ENCODE measurements around the gene MORF4L1.
A peak's percentile ranks its signal among the peaks of the same experiment; 100 is the strongest.
"Not testable (repeated sequence)": the region's sequence is repeated elsewhere in the genome, so short reads cannot be mapped to it uniquely, and the experiment has no call there.

MORF4L1 gene

DNA sequence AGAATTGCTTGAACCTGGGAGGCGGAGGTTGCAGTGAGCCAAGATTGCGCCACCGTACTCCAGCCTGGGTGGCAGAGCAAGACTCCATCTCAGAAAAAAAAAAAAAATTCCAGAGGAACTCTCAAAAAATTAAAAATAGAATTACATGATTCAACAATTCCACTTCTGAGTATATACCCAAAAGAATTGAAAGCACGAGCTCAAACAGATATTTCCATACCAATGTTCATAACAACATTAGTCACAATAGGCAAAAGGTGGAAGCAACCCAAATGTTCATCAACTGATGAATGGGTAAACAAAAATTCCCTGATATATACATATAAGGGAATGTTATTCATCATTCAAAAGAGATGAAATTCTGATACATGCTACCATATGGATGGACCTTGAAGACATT is 16.9 kb upstream of the MORF4L1 start:
- no peak for DNase-seq (ENCODE audit: extremely low read depth in 1 of 2, low read depth in 1 of 2)

DNA sequence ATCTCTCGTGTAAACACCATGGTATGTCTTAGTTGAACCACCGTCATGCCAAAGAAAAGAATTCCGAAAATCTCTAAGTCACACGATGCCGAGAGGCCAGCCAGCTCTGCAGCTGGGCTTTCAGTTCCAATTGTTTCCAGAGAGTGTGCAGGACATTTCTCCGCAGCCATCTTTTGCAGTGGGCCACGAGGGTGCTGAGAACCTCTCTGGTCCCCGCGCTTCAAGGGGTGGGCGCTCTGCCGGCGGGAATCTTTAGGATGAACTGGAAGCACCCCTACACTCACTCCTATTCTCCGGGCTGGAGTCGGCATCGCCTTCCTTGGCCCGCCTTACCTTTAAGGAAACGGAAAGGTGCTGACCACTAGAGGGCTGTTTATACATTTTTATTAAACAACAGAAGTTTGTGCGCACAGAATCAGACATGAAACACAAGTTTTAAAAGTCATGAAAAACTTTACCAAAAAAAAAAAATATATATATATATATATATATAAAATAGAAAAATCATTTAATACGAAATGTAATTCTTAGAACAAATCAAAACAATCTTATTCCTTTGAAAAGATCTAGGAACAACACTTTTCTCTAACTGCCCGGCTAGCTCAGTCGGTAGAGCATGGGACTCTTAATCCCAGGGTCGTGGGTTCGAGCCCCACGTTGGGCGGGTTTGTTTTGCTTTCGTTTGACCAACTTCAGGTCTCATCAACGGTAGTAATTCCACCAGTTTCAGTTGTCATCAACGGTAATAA is 12.5 kb upstream of the MORF4L1 start:
- peak; percentile 51 to 58 for DNase-seq (ENCODE audit: extremely low read depth in 1 of 2, low read depth in 1 of 2)

DNA sequence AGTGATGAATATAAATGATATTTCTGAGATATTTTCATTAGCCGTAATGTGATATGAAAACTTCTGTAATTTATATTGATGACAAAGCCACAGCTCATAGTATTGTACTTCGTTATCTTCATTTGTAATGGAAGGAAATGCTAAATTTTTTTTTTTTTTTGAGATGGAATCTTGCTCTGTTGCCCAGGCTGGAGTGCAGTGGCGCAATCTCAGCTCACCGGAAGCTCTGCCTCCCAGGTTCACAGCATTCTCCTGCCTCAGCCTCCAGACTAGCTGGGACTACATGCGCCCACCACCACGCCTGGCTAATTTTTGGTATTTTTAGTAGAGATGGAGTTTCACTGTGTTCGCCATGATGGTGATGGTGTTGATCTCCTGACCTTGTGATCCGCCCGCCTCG is 7.1 kb upstream of the MORF4L1 start:
- DNase-seq (ENCODE audit: extremely low read depth in 1 of 2, low read depth in 1 of 2), result not testable (repeated sequence)

DNA sequence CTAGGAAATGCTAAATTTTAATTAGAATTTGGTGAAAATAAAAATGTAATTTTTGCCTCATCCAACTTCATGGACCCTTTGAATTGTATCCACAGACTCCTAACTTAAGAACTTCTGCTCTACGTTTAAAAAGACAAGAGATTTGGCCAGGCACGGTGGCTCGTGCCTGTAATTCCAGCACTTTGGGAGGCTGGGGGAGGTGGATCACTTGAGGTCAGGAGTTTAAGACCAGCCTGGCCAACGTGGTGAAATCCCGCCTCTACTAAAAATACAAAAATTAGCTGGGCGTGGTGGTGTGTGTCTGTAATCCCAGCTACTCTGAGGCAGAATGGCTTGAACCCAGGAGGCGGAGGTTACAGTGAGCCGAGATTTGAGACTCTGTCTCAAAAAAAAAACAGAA is 6.7 kb upstream of the MORF4L1 start:
- not testable (repeated sequence) for DNase-seq (ENCODE audit: extremely low read depth in 1 of 2, low read depth in 1 of 2)

DNA sequence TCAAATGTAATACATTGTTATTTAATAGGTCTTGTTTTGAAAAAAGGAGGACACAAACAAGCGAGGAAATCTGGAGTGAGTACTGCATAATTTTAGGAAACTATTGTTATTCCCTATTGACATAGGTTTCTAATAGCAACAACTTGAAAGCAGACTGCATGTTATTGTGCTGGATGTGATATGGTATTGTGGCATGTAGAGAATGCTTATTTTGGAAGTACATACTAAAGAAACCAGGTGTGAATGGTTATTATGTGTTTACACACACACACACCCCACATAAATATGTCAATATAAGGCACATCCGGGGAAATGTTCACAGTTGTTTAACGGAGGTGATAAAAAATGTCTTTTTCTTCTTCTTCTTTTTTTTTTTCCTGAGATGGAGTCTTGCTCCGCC is 5.9 kb upstream of the MORF4L1 start:
- DNase-seq (ENCODE audit: extremely low read depth in 1 of 2, low read depth in 1 of 2), result no peak

DNA sequence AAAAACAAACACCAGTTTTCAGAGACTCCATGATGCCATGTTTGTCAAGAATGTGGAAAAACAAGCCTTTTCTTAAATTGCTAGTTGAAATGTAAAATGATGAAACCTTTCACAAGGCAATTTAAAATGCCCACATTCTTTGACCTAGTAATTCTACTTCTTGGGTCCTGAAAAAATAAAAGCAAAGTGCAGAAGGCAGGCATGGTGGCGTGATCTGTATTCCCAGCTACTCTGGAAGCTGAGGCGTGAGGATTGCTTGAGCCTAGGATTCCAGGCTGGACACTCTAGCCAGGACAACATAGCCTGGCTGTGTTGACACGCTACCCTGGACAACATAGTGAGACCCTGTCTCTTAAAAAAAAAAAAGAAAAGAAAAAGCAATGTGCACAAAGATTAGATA is 4.3 kb upstream of the MORF4L1 start:
- no peak for DNase-seq (ENCODE audit: extremely low read depth in 1 of 2, low read depth in 1 of 2)

DNA sequence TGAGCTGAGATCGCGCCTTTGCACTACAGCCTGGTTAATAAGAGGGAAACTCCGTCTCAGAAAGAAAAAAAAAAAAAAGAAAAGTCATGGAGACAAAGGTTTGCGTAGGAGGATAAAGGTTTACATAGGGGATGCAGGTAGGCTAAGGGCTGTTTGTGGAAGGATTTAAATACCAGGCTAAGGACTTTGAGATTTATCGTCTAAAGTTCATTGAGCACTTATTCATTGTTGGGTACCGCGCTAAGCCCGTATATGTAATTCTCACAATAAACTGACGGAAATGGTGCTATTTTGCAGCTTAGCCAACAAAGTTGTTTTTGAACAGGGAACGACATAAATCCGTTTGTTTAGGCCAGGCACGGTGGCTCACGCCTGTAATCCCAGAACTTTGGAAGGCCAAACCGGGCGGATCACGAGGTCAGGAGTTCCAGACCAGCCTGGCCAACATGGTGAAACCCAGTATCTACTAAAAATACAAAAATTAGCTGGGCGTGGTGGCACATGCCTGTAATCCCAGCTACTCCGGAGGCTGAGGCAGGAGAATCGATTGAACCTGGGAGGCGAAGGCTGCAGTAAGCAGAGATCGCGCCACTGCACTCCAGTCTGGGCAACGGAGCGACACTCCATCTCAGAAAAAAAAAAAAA is 1.1 kb upstream of the MORF4L1 start:
- not testable (repeated sequence) for DNase-seq (ENCODE audit: extremely low read depth in 1 of 2, low read depth in 1 of 2)

DNA sequence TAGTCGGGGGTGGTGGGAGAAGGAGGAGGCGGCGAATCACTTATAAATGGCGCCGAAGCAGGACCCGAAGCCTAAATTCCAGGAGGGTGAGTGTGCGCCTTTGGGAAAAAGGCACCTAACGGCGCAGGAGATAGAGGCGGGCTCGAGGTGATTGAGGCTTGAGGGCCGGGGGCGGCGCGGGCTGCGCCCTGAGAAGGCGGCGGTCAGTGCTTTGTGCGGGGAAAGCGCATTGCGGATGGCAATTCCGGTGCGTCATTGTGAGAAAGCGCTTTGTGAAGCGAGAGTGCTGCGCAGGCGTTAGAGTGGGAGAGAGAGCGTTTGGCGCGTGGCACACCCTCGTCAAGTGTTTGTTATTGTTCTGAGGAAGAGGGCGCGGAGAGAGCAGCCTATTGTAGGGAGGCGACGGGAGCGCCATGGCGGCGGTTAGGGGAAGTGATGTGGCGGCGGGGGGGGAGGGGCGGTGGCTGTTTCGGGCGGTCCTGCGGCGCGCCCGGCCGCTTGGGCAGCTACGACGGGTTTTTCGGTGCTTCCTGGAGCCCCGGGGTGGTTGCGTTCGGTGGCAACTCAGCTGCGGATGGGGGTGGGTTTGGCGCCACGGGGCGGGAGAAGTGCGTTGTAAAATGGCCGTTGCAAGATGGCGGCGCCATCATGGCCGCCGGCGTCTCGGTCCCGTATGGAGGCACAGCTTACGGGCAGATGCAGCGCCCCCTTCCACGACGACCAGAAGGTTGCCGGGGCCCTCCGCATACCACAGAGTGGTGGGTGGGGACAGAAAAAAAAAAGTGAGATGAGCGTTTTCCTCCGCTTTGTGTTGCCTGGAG is 492 bp downstream of the MORF4L1 start:
- peak; percentile 77 to 88 for DNase-seq (ENCODE audit: extremely low read depth in 1 of 2, low read depth in 1 of 2)

DNA sequence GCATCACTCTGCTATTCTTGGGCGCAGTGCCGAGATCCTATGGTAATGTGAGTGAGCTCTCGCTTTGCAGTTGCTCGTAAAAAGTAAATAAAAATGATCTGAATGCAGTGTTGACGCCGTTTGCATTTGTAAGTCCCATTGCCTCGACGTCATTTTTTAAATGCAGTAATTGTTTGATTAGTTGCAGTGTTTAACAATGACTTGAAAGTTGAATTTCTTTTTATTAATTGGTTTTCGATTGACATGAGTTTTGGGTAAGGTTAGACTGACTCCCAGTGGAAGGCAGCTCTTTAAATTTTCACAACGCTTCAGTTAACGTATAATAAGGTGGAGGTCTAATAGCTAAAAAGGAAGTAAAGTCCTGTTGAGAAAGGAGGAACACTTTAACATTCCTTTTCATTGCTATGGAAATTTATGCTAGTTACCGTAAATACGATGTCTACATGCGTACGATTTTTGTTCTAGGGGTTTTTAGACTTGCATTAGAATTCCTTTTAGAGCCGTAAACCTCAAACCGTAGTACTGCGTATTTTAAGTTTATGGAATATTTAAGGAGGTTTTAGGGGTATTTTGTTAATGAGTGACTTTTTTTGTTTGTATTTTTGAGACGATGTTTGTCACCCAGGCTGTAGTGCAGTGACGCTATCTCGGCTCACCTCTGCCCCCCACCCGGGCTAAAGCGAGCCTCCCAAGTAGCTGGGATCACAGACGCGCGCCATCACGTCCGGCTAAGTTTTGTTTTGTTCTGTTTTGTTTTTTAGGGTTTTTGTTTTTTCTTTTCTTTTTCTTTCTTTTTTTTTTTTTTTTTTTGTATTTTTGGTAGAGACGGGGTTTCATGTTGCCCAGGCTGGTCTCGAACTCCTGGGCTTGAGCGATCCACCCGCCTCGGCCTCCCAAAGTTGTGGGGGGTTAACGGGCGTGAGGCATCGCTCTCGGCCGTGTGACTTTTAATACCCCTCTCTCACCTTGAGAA is 1.4 kb downstream of the MORF4L1 start:
- no peak for DNase-seq (ENCODE audit: extremely low read depth in 1 of 2, low read depth in 1 of 2)

DNA sequence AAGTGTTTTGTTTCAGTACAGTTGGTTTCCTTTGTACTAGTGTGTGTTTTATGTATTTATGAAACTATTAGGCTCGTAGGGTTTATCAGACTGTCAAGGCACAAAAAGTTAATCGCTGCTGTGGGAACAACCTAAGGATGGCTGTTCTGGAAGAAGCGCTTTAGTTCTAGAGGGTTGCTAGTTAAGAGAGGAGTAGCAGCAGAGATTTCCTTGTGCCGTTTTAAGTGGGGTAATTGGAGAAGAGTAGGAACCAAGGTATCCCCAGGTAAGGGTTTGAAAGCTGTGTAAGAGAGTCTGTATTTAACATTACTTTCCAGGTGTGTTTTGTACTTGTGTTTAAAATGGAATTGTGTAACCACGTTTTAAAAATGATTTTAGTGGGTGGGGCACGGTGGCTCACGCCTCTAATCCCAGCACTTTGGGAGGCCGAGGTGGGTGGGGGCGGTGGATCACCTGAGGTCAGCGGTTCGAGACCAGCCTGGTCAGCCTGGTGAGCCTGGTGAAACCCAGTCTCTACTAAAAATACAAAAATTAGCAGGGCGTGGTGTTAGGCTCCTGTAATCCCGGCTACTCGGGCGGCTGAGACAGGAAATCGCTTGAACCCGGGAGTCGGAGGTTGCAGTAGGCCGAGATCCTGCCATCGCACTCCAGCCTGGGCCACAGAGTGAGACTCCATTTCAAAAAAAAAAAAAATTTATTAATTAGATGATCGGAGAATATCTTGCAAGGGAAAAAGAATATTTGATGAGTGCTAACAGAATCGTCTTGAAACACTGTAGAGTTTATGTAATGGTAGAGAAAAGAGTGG is 2.6 kb downstream of the MORF4L1 start:
- no peak for DNase-seq (ENCODE audit: extremely low read depth in 1 of 2, low read depth in 1 of 2)

DNA sequence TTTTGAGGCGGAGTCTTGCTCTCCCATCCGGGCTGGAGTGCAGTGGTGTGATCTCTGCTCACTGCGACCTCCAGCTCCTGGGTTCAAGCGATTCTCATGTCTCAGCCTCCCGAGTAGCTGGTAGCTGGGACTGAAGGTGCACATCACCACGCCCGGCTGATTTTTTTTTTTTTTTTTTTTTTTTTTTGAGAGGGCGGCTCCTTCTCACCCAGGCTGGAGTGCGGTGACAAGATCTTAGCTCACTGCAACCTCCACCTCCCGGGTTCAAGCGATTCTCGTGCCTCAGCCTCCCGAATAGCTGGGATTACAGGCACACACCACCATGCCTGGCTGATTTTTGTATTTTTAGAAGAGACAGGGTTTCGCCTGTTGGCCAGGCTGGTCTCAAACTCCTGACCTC is 4.3 kb downstream of the MORF4L1 start:
- DNase-seq (ENCODE audit: extremely low read depth in 1 of 2, low read depth in 1 of 2), result not testable (repeated sequence)

DNA sequence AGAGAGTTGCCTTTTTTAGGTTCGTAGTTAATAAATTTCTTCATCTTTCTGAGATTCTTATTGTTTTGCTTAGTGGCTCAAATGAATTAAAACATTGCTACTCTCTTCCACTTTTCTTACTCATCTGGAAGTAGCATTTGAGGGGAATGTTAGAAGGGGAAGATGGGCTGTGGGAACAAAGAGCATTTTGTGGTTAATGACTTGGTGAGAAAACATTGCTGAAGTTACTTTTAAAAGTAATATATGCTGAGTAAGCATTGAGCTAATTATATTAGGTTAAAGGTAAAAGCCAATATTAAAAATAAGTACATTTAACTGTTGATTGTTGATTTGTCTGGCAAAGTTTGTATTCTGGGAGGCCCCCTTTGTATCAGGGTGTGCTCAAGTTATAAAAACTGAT is 5.7 kb downstream of the MORF4L1 start:
- no peak for DNase-seq (ENCODE audit: extremely low read depth in 1 of 2, low read depth in 1 of 2)

DNA sequence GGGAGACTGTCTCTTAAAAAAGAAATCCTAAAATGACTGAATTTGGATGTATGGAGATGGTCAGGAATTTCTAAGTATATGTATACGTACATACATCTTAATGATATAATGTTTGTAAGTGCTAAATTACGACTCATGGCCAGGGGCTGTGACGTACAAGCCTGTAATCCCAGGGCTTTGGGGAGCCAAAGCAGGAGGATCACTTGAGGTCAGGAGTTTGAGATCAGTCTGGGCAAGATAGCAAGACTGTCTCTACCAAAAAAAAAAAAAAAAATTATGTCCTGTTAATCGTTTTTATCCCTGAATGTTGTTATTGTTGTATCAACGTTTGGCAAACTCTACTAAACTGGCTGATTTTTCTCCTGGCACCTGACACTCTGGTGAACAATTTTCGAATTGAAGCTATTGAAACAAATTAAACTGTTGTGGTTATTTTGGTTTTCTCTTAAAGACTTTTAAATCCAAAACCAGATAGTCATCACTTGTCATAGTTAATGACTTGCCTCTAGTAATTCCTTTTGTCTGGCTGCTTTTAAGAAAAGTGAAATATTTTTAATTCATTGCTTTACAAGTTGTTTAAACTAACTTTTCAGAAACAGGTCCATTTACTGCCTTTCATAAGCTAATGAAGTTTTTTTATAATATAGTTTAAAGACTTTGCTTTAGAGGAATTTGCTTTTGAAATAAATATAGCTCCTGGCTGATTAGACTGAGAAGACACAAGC is 7.0 kb downstream of the MORF4L1 start:
- DNase-seq (ENCODE audit: extremely low read depth in 1 of 2, low read depth in 1 of 2), result no peak

DNA sequence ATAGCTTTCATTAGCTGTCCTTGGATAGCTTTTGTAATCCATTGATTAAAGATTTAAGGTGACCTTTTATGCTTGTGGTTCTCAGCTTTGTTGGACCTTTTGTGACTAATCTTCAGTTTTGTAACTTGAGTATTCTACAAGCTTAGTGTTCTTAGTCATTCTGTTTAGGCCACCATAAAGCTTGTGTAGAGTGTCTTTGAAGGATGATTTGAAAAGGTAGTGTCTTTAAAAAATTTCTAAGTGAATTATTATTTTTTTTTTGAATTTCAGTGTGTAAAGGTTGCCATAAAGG is 7.5 kb downstream of the MORF4L1 start:
- no peak for DNase-seq (ENCODE audit: extremely low read depth in 1 of 2, low read depth in 1 of 2)

DNA sequence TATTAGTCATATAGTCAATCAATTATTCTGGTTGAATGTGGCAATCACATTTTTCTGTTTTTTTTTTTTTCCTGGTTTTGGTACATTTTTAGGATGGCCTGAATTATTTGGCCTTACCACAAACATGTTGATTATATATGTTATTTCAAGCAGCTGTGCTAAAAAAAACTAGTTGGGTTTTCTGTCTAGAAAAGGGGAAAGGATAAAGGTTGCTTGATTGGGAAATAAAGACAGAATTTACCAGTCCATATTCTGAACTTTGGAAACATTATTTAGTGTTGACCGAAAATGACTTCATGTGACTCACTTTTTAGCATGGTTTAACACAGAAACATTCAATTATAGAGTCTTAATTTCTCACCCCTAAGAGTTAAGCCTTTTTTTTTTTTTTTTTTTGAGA is 8.1 kb downstream of the MORF4L1 start:
- no peak for DNase-seq (ENCODE audit: extremely low read depth in 1 of 2, low read depth in 1 of 2)

DNA sequence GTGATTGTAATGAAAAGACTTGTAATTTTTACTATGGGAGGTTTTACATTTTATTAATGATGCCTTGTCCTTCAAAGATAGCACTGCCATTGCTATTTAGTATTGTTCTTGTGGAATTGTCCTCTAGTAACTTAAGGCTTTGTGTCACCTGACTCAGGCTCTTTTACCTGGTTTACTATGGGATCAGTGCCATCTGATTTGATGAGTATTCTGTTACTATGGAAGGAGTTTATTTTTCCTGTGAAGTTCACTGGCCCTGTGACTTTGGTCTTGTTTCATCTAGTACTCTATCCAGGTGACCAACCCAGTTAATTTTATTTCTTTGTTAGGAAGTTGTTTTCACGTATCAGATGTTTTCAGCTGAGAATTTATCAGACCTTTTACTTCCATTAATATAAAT is 9.0 kb downstream of the MORF4L1 start:
- DNase-seq (ENCODE audit: extremely low read depth in 1 of 2, low read depth in 1 of 2), result no peak

DNA sequence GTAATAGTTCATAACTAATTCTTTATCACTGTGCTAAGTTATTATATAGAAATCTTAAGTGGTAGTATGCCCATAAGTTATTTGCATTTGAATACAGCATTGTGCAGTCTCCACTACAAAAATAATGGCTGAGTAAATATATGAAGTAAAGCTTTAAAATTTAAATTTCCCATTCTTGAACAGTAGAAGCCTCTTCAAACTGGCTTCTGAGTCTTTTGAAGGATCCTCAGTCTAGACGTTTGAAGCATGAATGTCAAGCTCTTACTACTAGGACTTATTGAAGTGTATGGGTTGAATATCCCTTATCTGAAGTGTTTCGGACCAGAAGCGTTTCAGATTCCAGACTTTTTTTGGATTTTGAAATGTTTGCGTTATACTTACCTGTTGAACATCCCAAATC is 16.3 kb downstream of the MORF4L1 start:
- no peak for DNase-seq (ENCODE audit: extremely low read depth in 1 of 2, low read depth in 1 of 2)

DNA sequence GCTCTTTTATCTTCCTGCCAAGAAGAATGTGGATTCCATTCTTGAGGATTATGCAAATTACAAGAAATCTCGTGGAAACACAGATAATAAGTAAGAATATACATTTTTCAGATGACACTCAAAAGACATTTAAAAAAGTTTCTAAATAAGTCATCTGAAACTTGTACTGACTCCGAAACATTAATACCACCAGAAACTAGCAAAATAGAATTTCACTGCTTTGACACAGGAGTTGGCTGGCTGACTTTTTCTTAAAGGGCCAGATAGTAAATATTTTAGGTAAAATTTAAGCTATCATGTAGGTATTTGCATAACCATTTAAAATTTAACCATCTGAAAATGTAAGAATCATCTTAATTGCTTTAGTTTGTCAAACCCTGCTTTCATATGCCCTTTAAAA is 20.8 kb downstream of the MORF4L1 start:
- no peak for DNase-seq (ENCODE audit: extremely low read depth in 1 of 2, low read depth in 1 of 2)

DNA sequence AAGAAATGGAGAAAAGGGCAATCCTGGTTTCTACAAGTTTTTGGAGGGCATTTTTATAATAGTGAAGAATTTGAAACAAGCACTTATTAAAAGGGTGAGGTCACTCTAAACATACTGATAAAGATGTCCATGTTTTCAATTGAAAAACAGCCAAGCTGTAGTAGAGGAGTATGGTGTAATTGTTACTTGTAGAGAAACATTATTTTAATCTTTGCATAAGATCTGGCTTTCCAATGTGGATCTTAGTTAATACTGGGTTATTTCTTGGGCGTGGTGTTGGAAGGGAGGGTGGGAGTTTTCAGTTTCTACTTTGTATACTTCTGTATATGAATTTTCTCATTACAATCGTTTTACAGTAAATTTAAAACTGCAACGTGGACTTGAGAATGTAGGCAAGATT is 22.8 kb downstream of the MORF4L1 start:
- no peak for DNase-seq (ENCODE audit: extremely low read depth in 1 of 2, low read depth in 1 of 2)

Data from stimulated activated CD8-positive, alpha-beta memory T cell treated with anti-CD3 and anti-CD28 coated beads, Interleukin-7, amount 100 ng/mL, for 48 hours (primary cell).